ENCODE results near the gene TBC1D8. TPM values are rescaled to one million over a fixed set of nuclear protein-coding genes. Genes with fewer than 3 reads are reported as not detected.
A peak's percentile ranks its signal among the peaks of the same experiment; 100 is the strongest.
"Not testable (repeated sequence)": the region's sequence is repeated elsewhere in the genome, so short reads cannot be mapped to it uniquely, and the experiment has no call there.

The TBC1D8 gene
- total and polyA plus RNA-seq, 12 donors: 7.6 to 17.2 (median 10.8) TPM

DNA sequence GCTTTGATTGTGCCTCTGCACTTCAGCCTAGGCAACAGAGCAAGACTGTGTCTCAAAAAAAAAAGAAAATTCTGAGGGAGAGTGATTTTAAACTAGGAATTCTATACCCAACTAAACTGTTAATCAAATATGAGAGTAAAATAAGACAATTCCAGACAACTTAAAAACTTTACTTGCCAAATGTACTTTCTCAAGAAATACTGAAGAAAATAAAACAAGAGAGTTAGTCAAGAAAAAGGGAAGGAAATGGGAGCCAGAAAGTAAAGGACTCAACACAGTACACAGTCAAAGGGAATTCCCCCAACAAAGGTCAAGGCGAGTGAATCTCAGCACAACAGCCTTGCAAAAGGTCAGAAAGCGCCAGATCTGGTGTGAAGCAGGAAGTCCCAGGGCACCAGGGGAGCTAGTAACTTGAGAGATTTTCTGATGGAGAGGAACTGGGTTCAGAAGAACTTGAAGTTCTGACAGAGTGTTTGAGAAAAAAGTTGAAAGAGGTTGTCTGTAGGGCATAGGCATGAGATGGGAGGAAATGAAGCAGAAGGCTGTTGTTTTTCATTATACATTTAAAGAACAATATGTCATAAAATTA lies 22.6 kb upstream of the TBC1D8 start:
- H3K9me3 ChIP-seq (replicated peaks in 1 of 3): peaks cover 0 to 8% (median 0%) of the 10 kb centered on the region in 3 donors
- no peaks in the 10 kb centered on the region for H3K27me3 ChIP-seq
- peaks cover 0 to 8% of the 10 kb centered on the region in 2 donors for H3K4me1 ChIP-seq (replicated peaks in 1 of 2)
- 16 to 28% (median 23%) methylated on average over 2 of the region's 2 CpGs for WGBS, 4 donors
- H3K36me3 ChIP-seq (replicated peaks in 1 of 2): no peaks in the 10 kb centered on the region
- DNase-seq: peak in 5 of 7 donors; percentile 31 to 70 (median 41)
- H3K27ac ChIP-seq: peak overlapping the region in 1 of 5 donors; percentile 40
- no peak overlapping the region for H3K4me3 ChIP-seq
- TF ChIP-seq, protein P1, sequence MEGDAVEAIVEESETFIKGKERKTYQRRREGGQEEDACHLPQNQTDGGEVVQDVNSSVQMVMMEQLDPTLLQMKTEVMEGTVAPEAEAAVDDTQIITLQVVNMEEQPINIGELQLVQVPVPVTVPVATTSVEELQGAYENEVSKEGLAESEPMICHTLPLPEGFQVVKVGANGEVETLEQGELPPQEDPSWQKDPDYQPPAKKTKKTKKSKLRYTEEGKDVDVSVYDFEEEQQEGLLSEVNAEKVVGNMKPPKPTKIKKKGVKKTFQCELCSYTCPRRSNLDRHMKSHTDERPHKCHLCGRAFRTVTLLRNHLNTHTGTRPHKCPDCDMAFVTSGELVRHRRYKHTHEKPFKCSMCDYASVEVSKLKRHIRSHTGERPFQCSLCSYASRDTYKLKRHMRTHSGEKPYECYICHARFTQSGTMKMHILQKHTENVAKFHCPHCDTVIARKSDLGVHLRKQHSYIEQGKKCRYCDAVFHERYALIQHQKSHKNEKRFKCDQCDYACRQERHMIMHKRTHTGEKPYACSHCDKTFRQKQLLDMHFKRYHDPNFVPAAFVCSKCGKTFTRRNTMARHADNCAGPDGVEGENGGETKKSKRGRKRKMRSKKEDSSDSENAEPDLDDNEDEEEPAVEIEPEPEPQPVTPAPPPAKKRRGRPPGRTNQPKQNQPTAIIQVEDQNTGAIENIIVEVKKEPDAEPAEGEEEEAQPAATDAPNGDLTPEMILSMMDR (IDR thresholded peaks at IDR 0.05): no peak
- no peak for TF ChIP-seq POLR2A (IDR thresholded peaks at IDR 0.05)
- intact Hi-C loops (cut with DNase I): no loop called here

DNA sequence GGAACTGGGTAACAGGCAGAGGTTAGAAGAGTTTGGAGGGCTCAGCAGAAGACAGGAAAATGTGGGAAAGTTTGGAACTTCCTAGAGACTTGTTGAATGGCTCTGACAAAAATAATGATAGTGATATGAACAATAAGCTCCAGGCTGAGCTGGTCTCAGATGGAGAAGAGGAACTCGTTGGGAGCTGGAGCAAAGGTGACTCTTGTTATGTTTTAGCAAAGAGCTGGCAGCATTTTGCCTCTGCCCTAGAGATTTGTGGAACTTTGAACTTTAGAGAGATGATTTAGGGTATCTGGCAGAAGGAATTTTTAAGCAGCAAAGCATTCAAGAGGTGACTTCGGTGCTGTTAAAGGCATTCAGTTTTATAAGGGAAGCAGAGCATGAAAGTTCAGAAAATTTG lies 18.6 kb upstream of the TBC1D8 start:
- H3K4me1 ChIP-seq (replicated peaks in 1 of 2); H3K27ac ChIP-seq; H3K4me3 ChIP-seq; DNase-seq; intact Hi-C loops (cut with DNase I); H3K36me3 ChIP-seq (replicated peaks in 1 of 2); H3K27me3 ChIP-seq: not testable (repeated sequence)
- H3K9me3 ChIP-seq (replicated peaks in 1 of 3): peaks cover 0 to 11% (median 0%) of the 10 kb centered on the region in 3 donors
- WGBS, 4 donors: 69 to 80% (median 74%) methylated on average over 2 of the region's 2 CpGs

DNA sequence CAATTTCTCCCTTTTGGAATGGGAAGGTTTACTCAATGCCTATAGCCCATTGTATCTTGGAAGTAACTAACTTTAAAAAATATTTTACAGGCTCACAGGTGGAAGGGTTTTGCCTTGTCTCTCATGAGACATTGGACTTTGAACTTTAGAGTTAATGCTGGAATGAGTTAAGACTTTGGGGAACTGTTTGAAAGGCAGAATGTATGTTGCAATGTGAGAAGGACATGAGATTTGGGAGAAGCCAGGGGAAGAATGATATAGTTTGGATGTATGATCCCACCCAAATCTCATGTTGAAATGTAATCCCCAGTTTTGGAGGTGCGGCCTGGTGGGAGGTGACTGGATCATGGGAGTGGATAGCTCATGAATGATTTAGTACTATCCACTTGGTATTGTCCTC lies 17.5 kb upstream of the TBC1D8 start:
- Histone ChIP-seq H3K36me3 (replicated peaks in 1 of 2) (no peaks in the 10 kb centered on the region), H3K27me3 (no peaks in the 10 kb centered on the region), H3K9me3 (replicated peaks in 1 of 3) (peaks cover 0 to 8% (median 0%) of the 10 kb centered on the region in 3 donors), H3K4me1 (replicated peaks in 1 of 2) (no peaks in the 10 kb centered on the region), H3K27ac (no peak overlapping the region), H3K4me3 (no peak overlapping the region)
- TF ChIP-seq, protein P1 (IDR thresholded peaks at IDR 0.05): no peak
- TF ChIP-seq POLR2A (IDR thresholded peaks at IDR 0.05): no peak
- WGBS, 4 donors: 89 to 100% (median 97%) methylated on average over 1 of the region's 1 CpG
- intact Hi-C loops (cut with DNase I): no loop called here
- no peak for DNase-seq

DNA sequence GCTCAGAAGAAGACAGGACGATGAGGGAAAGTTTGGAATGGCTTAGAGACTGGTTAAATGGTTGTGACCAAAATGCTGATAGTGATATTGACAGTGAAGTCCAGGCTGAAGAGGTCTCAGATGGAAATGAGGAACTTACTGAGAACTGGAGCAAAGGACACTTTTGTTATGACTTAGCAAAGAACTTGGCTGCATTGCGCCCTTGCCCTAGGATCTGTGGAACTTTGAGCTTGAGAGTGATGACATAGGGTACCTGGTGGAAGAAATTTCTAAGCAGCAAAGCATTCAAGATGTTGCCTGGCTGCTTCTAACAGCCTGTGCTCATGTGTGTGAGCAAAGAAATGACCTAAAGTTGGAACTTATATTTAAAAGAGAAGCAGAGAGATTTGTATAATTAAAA lies 16.4 kb upstream of the TBC1D8 start:
- H3K4me1 ChIP-seq (replicated peaks in 1 of 2); H3K9me3 ChIP-seq (replicated peaks in 1 of 3); H3K27ac ChIP-seq; H3K4me3 ChIP-seq; intact Hi-C loops (cut with DNase I); H3K27me3 ChIP-seq; H3K36me3 ChIP-seq (replicated peaks in 1 of 2); DNase-seq: not testable (repeated sequence)
- 69 to 80% (median 73%) methylated on average over 2 of the region's 2 CpGs for WGBS, 4 donors

DNA sequence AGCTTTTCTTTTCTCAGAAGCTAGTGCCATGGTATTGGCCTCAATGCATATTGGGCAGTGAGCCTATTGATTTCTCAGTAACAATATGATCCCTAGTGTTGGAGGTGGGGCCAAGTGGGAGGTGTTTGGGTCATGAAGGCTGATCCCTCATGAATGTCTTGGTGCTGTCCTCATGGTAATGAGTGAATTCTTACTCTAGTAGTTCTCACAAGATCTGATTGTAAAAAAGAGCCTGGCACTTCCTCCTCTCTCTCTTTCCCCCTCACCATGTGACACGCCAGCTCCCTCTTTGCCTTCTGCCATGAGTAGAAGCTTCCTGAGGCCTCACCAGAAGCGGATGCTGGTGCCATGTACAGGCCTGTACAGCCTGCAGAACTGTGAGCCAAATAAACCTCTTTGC lies 12.8 kb upstream of the TBC1D8 start:
- Histone ChIP-seq H3K36me3 (replicated peaks in 1 of 2) (no peaks in the 10 kb centered on the region), H3K27ac (no peak overlapping the region), H3K9me3 (replicated peaks in 1 of 3) (peaks cover 0 to 3% (median 0%) of the 10 kb centered on the region in 3 donors), H3K4me3 (no peak overlapping the region), H3K4me1 (replicated peaks in 1 of 2) (peaks cover 0 to 4% of the 10 kb centered on the region in 2 donors), H3K27me3 (no peaks in the 10 kb centered on the region)
- intact Hi-C loops (cut with DNase I): no loop called here
- TF ChIP-seq, protein P1 (IDR thresholded peaks at IDR 0.05): no peak
- TF ChIP-seq POLR2A (IDR thresholded peaks at IDR 0.05): no peak
- 87 to 100% (median 91%) methylated on average over 2 of the region's 2 CpGs for WGBS, 4 donors
- DNase-seq: no peak
